ENCODE results near the gene DPY19L1.
"Not testable (repeated sequence)": the region's sequence is repeated elsewhere in the genome, so short reads cannot be mapped to it uniquely, and the experiment has no call there.

The DPY19L1 gene

GRCh38 chr7:34912236-34912635, 125.0 kb downstream of the DPY19L1 start:
- DNase-seq: no peak

GRCh38 chr7:34906266-34906850, 130.9 kb downstream of the DPY19L1 start:
- peak; percentile 1 for DNase-seq

- DNase-seq: no peak
These were observed 132.3 kb downstream of the DPY19L1 start for GRCh38 chr7:34904987-34905386.

DNA sequence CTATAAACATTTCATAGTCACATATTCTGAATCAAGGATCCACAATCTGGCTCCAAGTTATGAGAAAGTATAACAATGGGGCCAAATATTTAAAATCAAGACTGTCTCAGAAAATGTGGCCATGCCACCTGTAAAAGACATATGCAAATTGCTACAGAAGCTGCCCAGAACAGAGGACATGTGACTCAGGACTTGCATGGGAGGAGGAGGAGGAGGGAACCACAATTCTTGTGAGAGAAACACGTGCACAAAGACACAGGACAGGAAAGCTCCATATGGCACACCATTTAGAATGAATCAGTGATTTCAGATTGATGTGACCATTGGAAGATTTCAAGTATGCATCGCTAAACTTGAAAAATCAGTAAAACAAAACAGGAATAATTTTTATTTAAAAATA, 133.4 kb downstream of the DPY19L1 start:
- DNase-seq: not testable (repeated sequence)

- no peak for DNase-seq
These were observed 135.1 kb downstream of the DPY19L1 start for GRCh38 chr7:34902182-34902581.

- DNase-seq: peak; percentile 7
These were observed 136.3 kb downstream of the DPY19L1 start for GRCh38 chr7:34900891-34901513.

DNA sequence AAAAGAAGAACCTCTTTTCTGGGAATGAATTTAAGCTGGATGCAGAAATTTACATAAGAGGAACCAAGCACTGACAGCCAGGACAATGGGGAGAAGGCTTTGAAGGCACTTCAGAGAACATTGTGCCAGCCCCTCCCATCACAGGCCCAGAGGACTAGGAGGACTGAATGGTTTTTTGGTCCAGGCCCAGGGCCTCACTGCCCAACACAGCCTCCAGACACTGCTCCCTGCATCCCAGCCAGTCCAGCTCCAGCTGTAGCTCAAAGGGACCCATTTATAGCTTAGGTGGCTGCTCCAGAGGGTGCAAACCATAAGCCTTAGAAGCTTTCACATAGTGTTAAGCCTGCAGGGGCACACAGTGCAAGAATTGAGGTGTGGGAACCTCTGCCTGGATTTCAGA, 142.1 kb downstream of the DPY19L1 start:
- DNase-seq: no peak

DNA sequence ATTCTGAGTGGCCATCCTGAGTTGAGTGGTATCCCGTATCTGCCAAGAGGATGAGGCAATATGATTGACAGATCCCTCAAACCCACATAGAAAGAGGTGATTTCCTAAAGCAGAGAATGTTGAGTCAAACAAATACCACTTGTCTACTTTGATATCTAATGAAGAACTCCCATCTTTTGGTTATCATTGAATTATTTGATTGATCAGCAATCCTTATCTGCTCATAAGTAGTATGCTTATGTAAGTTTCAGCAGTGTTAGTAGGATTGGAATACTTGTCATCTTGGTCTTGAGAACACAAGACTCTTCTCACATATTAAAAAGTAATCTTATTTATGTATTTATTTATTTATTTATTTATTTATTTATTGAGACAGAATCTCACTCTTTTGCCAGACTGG, 147.3 kb downstream of the DPY19L1 start:
- DNase-seq: no peak

DNA sequence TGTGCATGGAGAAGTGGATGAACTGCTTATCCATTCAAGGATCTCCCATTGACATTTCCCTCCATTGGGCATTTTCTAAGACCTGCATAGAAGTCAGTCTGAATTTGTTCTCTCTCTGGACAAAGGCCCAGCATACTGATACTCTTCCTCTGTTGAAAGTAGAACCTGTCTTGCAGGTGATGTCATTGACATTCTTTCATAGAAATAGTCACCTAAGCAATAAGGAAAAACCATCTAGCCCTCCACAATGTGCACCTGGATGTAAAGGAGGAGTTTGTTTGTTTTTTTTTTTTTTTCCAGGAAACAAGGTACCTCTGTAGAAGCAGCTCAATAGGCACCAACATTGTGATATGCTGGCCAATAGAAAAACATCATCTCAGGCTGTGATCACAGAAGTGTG, 150.4 kb downstream of the DPY19L1 start:
- no peak for DNase-seq

DNA sequence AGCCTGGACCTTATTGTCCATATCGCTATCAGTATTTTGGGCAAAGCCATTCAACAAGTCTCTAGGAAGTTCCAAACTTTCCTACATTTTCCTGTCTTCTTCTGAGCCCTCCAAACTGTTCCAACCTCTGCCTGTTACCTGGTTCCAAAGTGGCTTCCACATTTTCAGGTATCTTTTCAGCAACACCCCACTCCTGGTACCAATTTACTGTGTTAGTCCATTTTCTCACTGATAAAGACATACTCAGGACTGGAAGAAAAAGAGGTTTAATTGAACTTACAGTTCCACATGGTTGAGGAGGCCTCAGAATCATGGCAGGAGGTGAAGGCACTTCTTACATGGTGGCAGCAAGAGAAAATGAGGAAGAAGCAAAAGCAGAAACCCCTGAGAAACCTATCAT, 153.4 kb downstream of the DPY19L1 start:
- DNase-seq: not testable (repeated sequence)

DNA sequence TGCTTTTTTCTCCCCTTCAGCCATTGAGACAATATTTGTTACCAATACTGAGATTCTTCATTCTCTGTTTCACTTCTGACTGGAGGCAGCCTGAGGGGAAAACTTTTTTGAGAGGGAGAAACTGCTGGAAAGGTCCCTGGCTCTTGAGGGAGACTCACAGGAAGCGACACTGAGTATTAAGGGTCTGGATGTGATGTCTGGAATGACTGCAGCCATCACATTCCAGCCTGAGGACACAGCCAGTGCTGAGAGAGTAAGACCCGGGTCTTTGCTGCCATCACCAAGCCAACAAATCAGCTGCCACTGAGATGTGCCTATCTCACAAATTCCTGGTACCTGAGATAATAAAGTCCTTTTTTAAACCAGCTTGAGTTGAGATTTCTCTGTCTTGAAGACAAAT, 157.4 kb downstream of the DPY19L1 start:
- DNase-seq: no peak

DNA sequence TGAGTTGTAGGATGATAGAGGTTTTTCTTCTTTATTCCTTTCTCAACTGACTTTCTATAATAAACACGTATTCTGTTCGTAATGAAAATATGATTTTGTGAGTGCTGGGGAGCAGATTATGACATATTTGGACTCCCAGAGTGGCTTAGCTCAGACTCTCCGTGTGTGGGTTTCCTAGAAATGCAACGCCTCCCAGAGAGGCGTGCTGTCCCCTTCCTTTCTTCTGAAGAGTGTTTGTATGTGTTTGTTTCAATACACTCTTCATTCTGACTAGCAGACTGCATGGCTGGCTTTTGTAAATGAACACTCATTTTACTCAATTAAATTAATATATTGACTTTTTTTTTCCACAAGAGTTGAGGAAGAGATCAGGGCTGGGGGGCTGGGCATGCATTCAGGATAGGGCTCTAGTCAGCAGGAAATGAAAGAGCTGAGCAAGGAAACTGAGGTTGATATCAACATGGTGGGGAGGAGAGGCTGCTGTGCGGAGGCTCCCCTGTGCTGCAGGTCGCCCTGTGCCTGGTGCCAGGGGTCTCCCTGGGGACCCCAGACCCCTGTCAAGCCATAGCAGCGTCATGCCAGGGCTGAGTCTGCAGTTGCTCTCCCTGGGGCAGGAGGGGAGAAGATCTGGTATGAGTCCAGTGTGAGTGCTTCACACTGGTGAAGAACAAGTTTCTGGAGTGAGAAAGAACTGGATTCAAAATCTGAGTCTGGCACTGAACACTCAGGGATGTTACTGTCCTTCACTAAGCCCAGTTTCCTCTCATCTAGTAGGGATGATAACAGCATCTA, 158.1 kb downstream of the DPY19L1 start:
- not testable (repeated sequence) for DNase-seq

Measured in CD4-positive, alpha-beta T cell treated with Interleukin-17A for 1 hour (primary cell).